Astrocyte (in vitro differentiated cells and primary cell): ENCODE measurements around the gene POLR1G.

Experiments
- EZH2 ChIP-seq: IDR thresholded peaks from 2 replicates; pipeline ENCODE4 v1.6.1; 2012; ENCODE audit warnings: mild to moderate bottlenecking, low read length, inconsistent platforms; ENCODE audit not compliant: insufficient read depth
- TF ChIP-seq, protein P1 (sequence below): IDR thresholded peaks from 2 replicates; pipeline ENCODE4 v1.5.1; 2011; ENCODE audit warnings: low read depth, mild to moderate bottlenecking, inconsistent platforms, low read length, moderate library complexity; ENCODE audit not compliant: insufficient read depth

GRCh38 chr19:45446944-45447343, 40.5 kb downstream of the POLR1G start:
- no peak for TF ChIP-seq EZH2
- TF ChIP-seq, protein P1, sequence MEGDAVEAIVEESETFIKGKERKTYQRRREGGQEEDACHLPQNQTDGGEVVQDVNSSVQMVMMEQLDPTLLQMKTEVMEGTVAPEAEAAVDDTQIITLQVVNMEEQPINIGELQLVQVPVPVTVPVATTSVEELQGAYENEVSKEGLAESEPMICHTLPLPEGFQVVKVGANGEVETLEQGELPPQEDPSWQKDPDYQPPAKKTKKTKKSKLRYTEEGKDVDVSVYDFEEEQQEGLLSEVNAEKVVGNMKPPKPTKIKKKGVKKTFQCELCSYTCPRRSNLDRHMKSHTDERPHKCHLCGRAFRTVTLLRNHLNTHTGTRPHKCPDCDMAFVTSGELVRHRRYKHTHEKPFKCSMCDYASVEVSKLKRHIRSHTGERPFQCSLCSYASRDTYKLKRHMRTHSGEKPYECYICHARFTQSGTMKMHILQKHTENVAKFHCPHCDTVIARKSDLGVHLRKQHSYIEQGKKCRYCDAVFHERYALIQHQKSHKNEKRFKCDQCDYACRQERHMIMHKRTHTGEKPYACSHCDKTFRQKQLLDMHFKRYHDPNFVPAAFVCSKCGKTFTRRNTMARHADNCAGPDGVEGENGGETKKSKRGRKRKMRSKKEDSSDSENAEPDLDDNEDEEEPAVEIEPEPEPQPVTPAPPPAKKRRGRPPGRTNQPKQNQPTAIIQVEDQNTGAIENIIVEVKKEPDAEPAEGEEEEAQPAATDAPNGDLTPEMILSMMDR: no peak
